NCI-H69 (cell line): ENCODE results near the gene ACOX1.
"Not testable (repeated sequence)": the region's sequence is repeated elsewhere in the genome, so short reads cannot be mapped to it uniquely, and the experiment has no call there.

Source experiments
- DNase-seq: peaks from one replicate; lab custom pipeline; 2025; lab: John Stamatoyannopoulos, UW

Gene ACOX1

DNA sequence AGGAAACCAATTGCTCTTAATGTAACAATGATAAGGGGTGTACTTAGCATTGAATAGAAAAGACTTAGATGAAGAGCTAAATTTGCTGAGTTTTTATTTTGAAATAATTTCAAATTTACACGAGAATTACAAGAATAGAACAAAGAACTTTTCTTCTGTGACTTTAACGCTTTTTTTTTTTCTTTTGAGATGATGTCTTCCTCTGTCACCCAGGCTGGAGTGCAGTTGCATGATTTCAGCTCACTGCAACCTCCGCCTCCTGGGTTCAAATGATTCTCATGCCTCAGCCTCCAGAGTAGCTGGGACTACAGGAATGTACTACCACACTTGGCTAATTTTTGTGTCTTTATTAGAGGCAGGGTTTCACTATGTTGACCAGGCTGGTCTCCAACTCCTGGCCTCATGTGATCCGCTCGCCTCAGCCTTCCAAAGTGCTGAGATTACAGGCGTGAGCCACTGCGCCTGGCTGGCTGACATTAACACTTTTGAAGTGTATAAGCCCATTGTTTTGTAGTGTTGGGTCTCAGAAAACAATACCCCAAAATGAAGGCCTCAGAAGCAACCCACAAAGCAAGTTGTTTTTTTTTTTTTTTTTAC, 2.2 kb upstream of the ACOX1 start:
- no peak for DNase-seq

DNA sequence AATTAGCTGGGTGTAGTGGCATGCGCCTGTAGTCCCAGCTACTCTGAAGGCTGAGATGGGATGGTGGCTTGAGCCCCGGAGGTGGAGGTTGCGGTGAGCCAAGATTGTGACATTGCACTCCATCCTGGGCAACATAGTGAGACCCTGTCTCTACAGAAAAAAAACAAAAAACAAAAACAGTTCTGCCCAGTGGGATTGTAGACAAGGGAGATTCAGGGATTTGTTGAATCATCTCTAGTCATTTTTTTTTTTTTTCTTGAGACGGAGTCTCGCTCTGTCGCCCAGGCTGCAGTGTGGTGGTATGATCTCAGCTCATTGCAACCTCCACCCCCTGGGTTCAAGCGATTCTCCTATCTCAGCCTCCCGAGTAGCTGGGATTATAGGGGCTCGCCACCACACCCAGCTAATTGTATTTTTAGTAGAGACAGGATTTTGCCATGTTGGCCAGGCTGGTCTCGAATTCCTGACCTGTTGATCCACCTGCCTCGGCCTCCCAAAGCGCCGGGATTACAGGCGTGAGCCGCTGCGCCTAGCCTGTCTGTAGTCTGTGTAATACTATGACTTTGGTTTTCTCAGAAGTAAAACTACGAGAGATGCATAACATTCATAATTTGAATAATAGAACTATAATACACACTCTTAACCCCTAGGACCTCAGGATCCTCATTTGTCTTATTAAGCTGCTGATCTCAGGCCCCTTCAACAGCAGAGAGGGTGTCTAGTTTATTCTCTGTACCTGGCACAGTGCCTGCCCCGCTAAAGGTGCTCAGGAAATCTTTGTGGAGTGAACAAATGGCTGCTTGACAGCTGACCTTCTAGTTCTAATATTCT, 1.4 kb upstream of the ACOX1 start:
- peak; percentile 14 for DNase-seq

- DNase-seq = no peak
Measured at GRCh38 chr17:75979705-75980187, 780 bp upstream of the ACOX1 start.

- DNase-seq = no peak
Measured at GRCh38 chr17:75976175-75976848, 2.7 kb downstream of the ACOX1 start.

GRCh38 chr17:75975757-75976174, 3.2 kb downstream of the ACOX1 start:
- no peak for DNase-seq

DNA sequence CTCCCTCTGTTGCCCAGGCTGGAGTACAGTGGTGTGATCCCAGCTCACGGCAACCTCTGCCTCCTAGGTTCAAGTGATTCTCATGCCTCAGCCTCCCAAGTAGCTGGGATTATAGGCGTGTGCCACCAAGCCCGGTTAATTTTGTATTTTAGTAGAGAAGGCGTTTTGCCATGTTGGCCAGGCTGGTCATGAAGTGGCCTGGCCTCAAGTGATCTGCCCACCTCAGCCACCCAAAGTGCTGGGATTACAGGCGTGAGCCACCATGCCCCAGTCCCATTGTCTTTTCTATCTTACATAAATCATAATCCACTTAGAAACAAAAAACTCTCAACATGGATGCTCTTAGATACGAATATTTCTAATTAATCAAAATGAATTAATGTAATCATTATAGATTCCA, 3.8 kb downstream of the ACOX1 start:
- not testable (repeated sequence) for DNase-seq

DNA sequence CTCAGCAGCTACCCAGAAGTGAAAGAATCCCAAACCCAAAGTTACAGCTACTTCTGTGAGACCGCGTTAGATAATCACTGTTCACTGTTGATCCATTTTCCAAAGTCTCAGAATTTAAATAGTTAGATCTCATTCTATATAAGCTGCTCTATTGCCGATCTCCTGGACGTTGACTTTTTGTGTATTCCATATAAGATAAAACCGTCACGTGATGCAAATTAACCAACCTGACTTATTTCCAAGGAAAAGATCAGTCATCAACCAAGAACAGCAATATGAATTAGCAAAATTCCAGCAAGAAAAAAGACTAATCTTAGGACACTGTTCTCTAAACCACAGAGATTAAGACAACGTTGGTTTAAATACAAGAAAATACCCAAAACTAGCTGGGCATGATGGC, 8.3 kb downstream of the ACOX1 start:
- no peak for DNase-seq

- peak; percentile 42 for DNase-seq
Measured at GRCh38 chr17:75970011-75970523, 8.9 kb downstream of the ACOX1 start.

DNA sequence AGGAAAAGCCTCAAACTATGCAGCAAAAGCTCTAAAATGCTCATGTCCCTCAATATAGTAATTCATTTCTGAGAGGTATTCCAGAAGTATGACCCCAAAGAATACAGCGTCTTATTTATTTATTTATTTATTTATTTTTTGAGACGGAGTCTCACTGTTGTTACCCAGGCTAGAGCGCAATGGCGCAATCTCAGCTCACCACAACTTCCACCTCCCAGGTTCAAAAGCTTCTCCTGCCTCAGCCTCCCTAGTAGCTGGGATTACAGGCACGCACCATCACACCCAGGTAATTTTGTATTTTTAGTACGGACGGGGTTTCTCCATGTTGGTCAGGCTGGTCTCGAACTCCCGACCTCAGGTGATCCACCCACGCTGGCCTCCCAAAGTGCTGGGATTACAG, 9.9 kb downstream of the ACOX1 start:
- DNase-seq = not testable (repeated sequence)

DNA sequence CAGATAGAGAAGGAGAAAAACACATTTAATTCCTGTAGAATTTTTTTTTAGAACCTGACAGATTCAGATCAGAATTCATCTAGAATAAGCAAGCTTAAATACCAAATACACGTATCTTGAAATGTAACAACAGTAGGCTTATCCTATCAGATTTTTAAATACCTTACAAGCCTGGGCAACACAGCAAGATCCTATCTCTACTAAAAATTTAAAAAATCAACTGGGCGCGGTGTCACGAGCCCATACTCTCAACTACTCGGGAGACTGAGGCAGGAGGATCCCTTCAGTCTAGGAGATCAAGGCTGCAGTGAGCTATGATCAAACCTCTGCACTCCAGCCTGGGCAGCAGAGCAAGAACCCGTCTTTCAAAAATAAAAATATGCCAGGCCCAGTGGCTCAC, 13.5 kb downstream of the ACOX1 start:
- DNase-seq = no peak

- DNase-seq = no peak
Measured at GRCh38 chr17:75959839-75960511, 19.0 kb downstream of the ACOX1 start.

DNA sequence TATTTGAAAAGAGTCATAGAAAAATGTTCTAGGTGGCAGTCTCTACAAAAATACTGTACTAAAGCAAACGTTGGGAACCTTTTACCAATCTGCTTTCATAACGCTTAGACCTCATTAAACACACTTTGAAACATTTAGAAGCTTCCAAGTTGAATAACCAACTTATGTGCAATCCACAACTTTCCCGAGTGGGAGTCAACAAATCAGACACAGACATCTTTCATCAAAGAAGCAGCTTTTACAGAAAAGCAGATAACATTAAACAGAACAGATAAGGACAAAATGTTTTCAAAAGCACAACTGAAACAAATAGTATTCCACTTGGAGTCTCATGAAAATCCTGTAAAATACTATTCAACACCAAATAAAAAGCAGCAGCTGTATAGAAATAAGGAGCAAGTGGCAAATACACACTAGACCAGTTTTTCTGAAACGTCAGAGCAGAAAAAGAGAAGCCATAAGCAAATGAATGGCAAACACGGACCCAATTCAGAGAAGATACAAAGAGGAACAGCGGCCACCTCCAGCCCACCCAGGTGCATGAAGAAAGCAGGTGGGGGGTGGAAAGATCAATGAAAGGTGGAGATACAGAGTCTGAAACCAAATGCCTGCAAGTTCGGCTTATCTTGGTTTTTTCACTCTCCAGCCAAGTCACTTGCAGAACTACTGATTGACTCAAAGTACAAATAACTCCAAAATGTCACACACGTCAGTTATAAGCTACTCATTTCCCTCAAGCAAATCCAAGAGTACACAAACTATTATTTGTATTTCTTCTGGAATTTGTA, 19.7 kb downstream of the ACOX1 start:
- no peak for DNase-seq

- DNase-seq = no peak
Measured at GRCh38 chr17:75950855-75951554, 28.0 kb downstream of the ACOX1 start.

- DNase-seq = no peak
Measured at GRCh38 chr17:75950421-75950820, 28.5 kb downstream of the ACOX1 start.

DNA sequence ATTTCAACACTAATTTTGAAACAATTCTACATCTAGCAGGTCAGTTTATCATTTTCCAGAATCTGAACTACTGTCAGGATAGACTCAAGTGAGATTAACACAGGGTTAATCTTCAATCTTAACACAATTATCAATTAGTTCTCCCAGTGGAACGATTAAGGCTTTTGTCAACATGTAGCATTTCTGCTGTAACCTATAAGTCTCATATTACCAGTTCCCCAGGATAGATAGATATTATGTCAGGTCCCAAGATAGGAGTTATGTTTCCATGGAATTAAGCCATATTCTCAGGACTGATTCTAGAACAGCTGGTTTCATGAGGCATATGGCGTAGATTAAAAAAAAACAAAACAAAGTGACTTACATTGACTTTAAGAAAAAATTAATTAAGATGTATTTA, 33.8 kb downstream of the ACOX1 start:
- peak; percentile 45 for DNase-seq

DNA sequence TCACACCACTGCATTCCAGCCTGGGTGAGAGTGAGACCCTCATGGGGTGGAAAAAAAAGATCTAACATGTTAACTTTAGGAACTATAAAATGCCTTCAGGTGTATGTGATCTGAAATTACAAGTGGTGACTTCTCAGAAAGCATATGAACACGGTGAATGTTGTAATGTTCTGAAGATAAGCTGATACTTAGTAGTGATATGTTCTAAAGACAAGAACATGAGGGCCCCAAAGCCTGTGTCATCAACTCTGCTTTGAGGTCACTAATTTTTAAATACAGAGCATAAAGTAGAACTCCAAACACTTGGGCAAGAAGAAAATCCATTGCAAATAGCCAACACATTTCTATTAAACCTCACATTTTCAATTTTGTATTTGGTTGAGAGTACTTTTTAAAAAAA, 35.5 kb downstream of the ACOX1 start:
- no peak for DNase-seq

DNA sequence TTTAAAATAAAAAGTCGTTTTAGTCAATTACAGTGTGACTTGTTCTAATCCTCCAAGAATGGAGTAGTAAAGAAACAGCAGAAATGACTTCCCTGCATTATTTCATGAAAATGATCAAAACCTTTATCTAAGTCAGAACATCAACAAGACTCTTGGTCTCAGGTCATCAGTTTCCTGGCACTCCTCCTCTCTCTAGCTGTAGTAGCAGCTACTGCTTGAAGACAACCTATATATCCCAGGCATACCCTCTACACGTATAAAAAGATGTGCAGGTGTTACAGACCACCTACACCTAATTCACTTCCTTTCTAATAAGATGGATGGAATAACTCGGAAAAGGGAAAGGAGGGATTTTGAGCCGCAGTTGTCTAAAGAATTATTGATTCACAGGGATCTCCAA, 36.5 kb downstream of the ACOX1 start:
- DNase-seq = no peak

DNA sequence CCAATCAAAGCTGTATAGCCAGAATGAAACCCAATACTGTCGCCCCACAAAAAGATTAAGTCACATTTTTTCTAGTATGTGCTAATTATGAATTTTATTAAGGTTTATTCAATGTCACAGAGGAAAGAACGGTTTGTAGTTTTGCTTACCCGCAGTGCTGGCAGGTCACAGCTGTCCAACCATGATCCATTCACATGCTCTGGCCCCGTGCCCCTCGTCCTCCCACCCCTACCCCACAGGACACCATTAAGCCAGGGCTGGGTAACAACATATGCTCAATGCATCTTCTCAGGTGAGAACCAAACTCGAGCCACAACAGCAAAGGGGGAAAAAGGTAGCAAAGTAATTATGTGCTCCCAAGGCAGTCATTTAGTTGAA, 37.5 kb downstream of the ACOX1 start:
- peak; percentile 46 for DNase-seq

GRCh38 chr17:75940727-75941441, 38.1 kb downstream of the ACOX1 start, which contains the start of gene FBF1:
FBF1 (minus strand) TSS chr17:75941042; CDS start chr17:75938149, 2,893 bp downstream.
- peak; percentile 99 for DNase-seq

DNA sequence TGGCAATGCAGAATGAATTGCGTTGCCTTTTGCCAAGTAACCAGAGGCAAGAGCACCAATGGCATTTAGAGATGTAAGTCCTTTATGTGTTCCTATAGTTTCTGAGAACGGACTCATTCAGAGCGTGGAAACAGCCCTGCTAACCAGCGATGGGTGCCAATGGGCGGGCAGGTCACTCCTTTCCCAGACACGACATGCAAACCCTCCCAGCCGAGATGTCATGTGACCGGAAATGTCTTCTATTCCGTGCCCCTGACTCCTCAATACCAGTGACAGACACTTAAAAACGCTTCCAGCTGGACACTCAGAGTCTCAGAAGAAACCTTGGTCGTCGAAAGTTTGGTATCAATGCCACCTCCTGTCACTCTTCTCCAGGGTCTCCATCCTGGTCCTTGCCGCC, 41.3 kb downstream of the ACOX1 start:
- no peak for DNase-seq
